Fibroblast of gingiva (primary cell): ENCODE measurements around the gene TCEANC2.

Experiments
- DNase-seq: peaks from one replicate; pipeline ENCODE4 v3.0.0-alpha.2; 2011; ENCODE audit warnings: low read depth

Gene TCEANC2

GRCh38 chr1:54114001-54114400 is 60.6 kb downstream of the TCEANC2 start:
- no peak for DNase-seq

GRCh38 chr1:54114955-54115354 is 61.5 kb downstream of the TCEANC2 start:
- no peak for DNase-seq

GRCh38 chr1:54115520-54115919 is 62.1 kb downstream of the TCEANC2 start:
- no peak for DNase-seq

GRCh38 chr1:54117815-54118563 is 64.6 kb downstream of the TCEANC2 start:
- DNase-seq = no peak

GRCh38 chr1:54118704-54119103 is 65.3 kb downstream of the TCEANC2 start:
- no peak for DNase-seq

- DNase-seq = no peak
Measured at GRCh38 chr1:54120018-54120697, 66.8 kb downstream of the TCEANC2 start.

GRCh38 chr1:54120698-54121481 is 67.5 kb downstream of the TCEANC2 start:
- no peak for DNase-seq

- DNase-seq = peak; percentile 45
Measured at GRCh38 chr1:54121482-54122134, 68.2 kb downstream of the TCEANC2 start.

GRCh38 chr1:54122135-54122751 is 68.8 kb downstream of the TCEANC2 start:
- DNase-seq = no peak

GRCh38 chr1:54122992-54123391 is 69.6 kb downstream of the TCEANC2 start:
- no peak for DNase-seq

- DNase-seq = no peak
Measured at GRCh38 chr1:54124472-54124871, 71.1 kb downstream of the TCEANC2 start.

- no peak for DNase-seq
Measured at GRCh38 chr1:54124906-54125305, 71.5 kb downstream of the TCEANC2 start.

GRCh38 chr1:54125386-54126070 is 72.1 kb downstream of the TCEANC2 start:
- DNase-seq = no peak

GRCh38 chr1:54126271-54126815 is 72.9 kb downstream of the TCEANC2 start:
- DNase-seq = no peak

- no peak for DNase-seq
Measured at GRCh38 chr1:54127594-54128300, 74.3 kb downstream of the TCEANC2 start.

- no peak for DNase-seq
Measured at GRCh38 chr1:54129858-54130257, 76.5 kb downstream of the TCEANC2 start.

GRCh38 chr1:54131419-54131818 is 78.0 kb downstream of the TCEANC2 start:
- DNase-seq = no peak

- no peak for DNase-seq
Measured at GRCh38 chr1:54132495-54132894, 79.1 kb downstream of the TCEANC2 start.

GRCh38 chr1:54134295-54134694 is 80.9 kb downstream of the TCEANC2 start:
- no peak for DNase-seq

GRCh38 chr1:54135436-54136120 is 82.2 kb downstream of the TCEANC2 start:
- DNase-seq = no peak
